Neural cell (in vitro differentiated cells): ENCODE measurements around the gene RAET1L.
"Not testable (repeated sequence)": the region's sequence is repeated elsewhere in the genome, so short reads cannot be mapped to it uniquely, and the experiment has no call there.

ENCODE experiments used
- EP300 ChIP-seq: fragments of 450-650 bp; conservative IDR thresholded peaks from 2 replicates; pipeline ENCODE4 v1.6.1; 2014; ENCODE audit warnings: antibody characterized with exemption, mild to moderate bottlenecking, moderate library complexity; ENCODE audit not compliant: poor library complexity, severe bottlenecking
- EZH2 ChIP-seq: fragments of 200-600, 300-800 bp; shearing (Covaris generic), sonication (generic); IDR thresholded peaks from 2 replicates; pipeline ENCODE4 v1.6.1; 2014; ENCODE audit warnings: antibody characterized with exemption, low read length, borderline replicate concordance, mild to moderate bottlenecking; ENCODE audit not compliant: insufficient read depth, poor library complexity, severe bottlenecking
- POLR2AphosphoS5 ChIP-seq: IDR thresholded peaks from 2 replicates; pipeline ENCODE4 v1.6.1; 2012
- RAD21 ChIP-seq: fragments of 450-650 bp; conservative IDR thresholded peaks from 2 replicates; pipeline ENCODE4 v1.6.1; 2014; ENCODE audit warnings: antibody characterized with exemption, mild to moderate bottlenecking, moderate library complexity
- SMC3 ChIP-seq: fragments of 450-650 bp; conservative IDR thresholded peaks from 2 replicates; pipeline ENCODE4 v1.6.1; 2014; ENCODE audit warnings: antibody characterized with exemption, mild to moderate bottlenecking, moderate library complexity; ENCODE audit not compliant: poor library complexity
- TF ChIP-seq, protein P1 (sequence below): fragments of 450-650 bp; IDR thresholded peaks from 2 replicates; pipeline ENCODE4 v1.5.1; 2014; ENCODE audit warnings: antibody characterized with exemption, mild to moderate bottlenecking, moderate library complexity; ENCODE audit not compliant: poor library complexity, severe bottlenecking
- TF ChIP-seq, protein P2 (sequence below): IDR thresholded peaks from 2 replicates; pipeline ENCODE4 v1.6.1; 2012; ENCODE audit warnings: borderline replicate concordance

DNA sequence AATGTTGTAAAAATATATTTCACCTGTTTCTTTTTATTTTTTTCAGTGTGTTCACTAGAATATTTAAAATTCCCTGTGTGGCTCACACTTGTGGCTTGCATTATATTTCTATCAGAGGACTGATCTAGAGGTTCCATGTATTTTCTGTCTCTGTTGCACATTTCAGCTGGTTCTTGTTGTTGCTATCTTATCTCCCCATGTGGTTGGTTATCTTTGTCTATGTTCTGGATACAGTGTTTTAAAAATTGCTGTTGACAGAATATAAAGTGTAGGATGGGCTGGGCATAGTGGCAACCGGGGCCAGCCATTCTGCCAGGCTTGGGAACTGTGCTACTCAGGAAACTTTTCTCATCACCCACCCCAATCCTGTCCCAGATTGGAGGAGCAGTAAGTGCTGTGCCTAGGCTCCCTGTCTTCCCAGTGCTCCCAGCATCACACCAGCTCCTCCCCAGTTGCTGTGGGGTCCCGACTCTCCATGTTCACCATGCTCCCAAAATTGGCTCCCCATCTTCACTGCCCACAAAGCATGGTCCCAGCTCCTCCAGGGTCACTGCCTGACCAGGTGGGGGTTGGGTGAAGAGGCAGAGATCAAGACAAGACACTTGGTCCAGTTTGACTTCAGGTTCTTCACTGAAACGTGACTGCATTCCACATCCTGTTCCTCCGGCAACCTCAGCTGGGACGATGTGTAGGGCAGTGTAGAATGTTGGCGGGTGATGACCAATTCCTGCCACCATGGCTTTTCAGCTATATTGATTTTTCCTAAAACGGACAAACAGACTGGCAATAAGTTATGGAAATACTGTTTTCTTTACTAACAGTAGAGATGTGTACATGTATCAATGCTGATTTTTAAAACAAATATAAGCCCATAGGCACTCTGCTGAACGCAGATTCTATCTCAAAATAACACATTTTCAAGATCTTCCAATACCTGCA, 12.2 kb downstream of the RAET1L start:
- TF ChIP-seq, protein P1, sequence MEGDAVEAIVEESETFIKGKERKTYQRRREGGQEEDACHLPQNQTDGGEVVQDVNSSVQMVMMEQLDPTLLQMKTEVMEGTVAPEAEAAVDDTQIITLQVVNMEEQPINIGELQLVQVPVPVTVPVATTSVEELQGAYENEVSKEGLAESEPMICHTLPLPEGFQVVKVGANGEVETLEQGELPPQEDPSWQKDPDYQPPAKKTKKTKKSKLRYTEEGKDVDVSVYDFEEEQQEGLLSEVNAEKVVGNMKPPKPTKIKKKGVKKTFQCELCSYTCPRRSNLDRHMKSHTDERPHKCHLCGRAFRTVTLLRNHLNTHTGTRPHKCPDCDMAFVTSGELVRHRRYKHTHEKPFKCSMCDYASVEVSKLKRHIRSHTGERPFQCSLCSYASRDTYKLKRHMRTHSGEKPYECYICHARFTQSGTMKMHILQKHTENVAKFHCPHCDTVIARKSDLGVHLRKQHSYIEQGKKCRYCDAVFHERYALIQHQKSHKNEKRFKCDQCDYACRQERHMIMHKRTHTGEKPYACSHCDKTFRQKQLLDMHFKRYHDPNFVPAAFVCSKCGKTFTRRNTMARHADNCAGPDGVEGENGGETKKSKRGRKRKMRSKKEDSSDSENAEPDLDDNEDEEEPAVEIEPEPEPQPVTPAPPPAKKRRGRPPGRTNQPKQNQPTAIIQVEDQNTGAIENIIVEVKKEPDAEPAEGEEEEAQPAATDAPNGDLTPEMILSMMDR = not testable (repeated sequence)
- TF ChIP-seq POLR2AphosphoS5, EZH2, SMC3, EP300, RAD21: not testable (repeated sequence)
- TF ChIP-seq, protein P2, sequence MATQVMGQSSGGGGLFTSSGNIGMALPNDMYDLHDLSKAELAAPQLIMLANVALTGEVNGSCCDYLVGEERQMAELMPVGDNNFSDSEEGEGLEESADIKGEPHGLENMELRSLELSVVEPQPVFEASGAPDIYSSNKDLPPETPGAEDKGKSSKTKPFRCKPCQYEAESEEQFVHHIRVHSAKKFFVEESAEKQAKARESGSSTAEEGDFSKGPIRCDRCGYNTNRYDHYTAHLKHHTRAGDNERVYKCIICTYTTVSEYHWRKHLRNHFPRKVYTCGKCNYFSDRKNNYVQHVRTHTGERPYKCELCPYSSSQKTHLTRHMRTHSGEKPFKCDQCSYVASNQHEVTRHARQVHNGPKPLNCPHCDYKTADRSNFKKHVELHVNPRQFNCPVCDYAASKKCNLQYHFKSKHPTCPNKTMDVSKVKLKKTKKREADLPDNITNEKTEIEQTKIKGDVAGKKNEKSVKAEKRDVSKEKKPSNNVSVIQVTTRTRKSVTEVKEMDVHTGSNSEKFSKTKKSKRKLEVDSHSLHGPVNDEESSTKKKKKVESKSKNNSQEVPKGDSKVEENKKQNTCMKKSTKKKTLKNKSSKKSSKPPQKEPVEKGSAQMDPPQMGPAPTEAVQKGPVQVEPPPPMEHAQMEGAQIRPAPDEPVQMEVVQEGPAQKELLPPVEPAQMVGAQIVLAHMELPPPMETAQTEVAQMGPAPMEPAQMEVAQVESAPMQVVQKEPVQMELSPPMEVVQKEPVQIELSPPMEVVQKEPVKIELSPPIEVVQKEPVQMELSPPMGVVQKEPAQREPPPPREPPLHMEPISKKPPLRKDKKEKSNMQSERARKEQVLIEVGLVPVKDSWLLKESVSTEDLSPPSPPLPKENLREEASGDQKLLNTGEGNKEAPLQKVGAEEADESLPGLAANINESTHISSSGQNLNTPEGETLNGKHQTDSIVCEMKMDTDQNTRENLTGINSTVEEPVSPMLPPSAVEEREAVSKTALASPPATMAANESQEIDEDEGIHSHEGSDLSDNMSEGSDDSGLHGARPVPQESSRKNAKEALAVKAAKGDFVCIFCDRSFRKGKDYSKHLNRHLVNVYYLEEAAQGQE = not testable (repeated sequence)
